ENCODE results near the gene VWA5B1. TPM values are rescaled to one million over a fixed set of nuclear protein-coding genes. Genes with fewer than 3 reads are reported as not detected.

VWA5B1 gene
- total RNA-seq, 2 donors from 2014 or later, result 0.22 TPM; not detected in 1

- H3K27me3 Mint-ChIP-seq (ENCODE audit: low read depth), result peaks cover 68% of the 10 kb centered on the region
- DNase-seq (no peak), ATAC-seq (replicated peaks in 1 of 2) (no peak)
- no peaks in the 10 kb centered on the region for H3K36me3 Mint-ChIP-seq (ENCODE audit: insufficient read depth in 2 of 2)
- H3K27ac Mint-ChIP-seq, result no peak overlapping the region
- H3K9me3 Mint-ChIP-seq, result peaks cover 0 to 3% of the 10 kb centered on the region in 2 donors
- peaks cover 12% of the 10 kb centered on the region for H3K4me1 Mint-ChIP-seq (ENCODE audit: low read depth)
- no peak overlapping the region for H3K4me3 Mint-ChIP-seq
These were observed 92.0 kb downstream of the VWA5B1 start for GRCh38 chr1:20382711-20383110.

- peaks cover 12% of the 10 kb centered on the region for H3K4me1 Mint-ChIP-seq (ENCODE audit: low read depth)
- no peak overlapping the region for H3K27ac Mint-ChIP-seq
- H3K4me3 Mint-ChIP-seq, result no peak overlapping the region
- H3K36me3 Mint-ChIP-seq (ENCODE audit: insufficient read depth in 2 of 2), result no peaks in the 10 kb centered on the region
- ATAC-seq (replicated peaks in 1 of 2), result no peak
- DNase-seq, result no peak
- H3K27me3 Mint-ChIP-seq (ENCODE audit: low read depth), result peaks cover 73% of the 10 kb centered on the region
- H3K9me3 Mint-ChIP-seq, result peaks cover 0 to 3% of the 10 kb centered on the region in 2 donors
These were observed 93.0 kb downstream of the VWA5B1 start for GRCh38 chr1:20383631-20384030.

GRCh38 chr1:20385630-20386029 is 95.0 kb downstream of the VWA5B1 start:
- Mint-ChIP-seq H3K9me3 (peaks cover 0 to 3% of the 10 kb centered on the region in 2 donors), H3K4me1 (ENCODE audit: low read depth) (peaks cover 4% of the 10 kb centered on the region), H3K27me3 (ENCODE audit: low read depth) (peaks cover 65% of the 10 kb centered on the region), H3K4me3 (no peak overlapping the region), H3K27ac (no peak overlapping the region), H3K36me3 (ENCODE audit: insufficient read depth in 2 of 2) (no peaks in the 10 kb centered on the region)
- no peak for DNase-seq
- peak in 1 of 2 donors; percentile 25 for ATAC-seq (replicated peaks in 1 of 2)

- DNase-seq (no peak), ATAC-seq (replicated peaks in 1 of 2) (no peak)
- Mint-ChIP-seq H3K9me3 (peaks cover 0 to 3% of the 10 kb centered on the region in 2 donors), H3K36me3 (ENCODE audit: insufficient read depth in 2 of 2) (no peaks in the 10 kb centered on the region), H3K27me3 (ENCODE audit: low read depth) (peaks cover 65% of the 10 kb centered on the region), H3K27ac (no peak overlapping the region), H3K4me1 (ENCODE audit: low read depth) (no peaks in the 10 kb centered on the region), H3K4me3 (no peak overlapping the region)
These were observed 95.8 kb downstream of the VWA5B1 start for GRCh38 chr1:20386323-20387081.

GRCh38 chr1:20389571-20389970 is 98.9 kb downstream of the VWA5B1 start:
- Mint-ChIP-seq H3K4me1 (ENCODE audit: low read depth) (no peaks in the 10 kb centered on the region), H3K9me3 (peaks cover 1 to 6% of the 10 kb centered on the region in 2 donors), H3K27ac (no peak overlapping the region), H3K4me3 (no peak overlapping the region), H3K36me3 (ENCODE audit: insufficient read depth in 2 of 2) (peaks cover 0 to 3% of the 10 kb centered on the region in 2 donors), H3K27me3 (ENCODE audit: low read depth) (peaks cover 79% of the 10 kb centered on the region)
- ATAC-seq (replicated peaks in 1 of 2), result no peak
- DNase-seq, result no peak

- DNase-seq, result no peak
- H3K4me1 Mint-ChIP-seq (ENCODE audit: low read depth), result no peaks in the 10 kb centered on the region
These were observed 100.1 kb downstream of the VWA5B1 start for GRCh38 chr1:20390589-20391331.

GRCh38 chr1:20395255-20395654 is 104.6 kb downstream of the VWA5B1 start:
- H3K9me3 Mint-ChIP-seq, result peaks cover 1 to 11% of the 10 kb centered on the region in 2 donors
- no peak overlapping the region for H3K27ac Mint-ChIP-seq
- ATAC-seq (replicated peaks in 1 of 2), result no peak
- H3K27me3 Mint-ChIP-seq (ENCODE audit: low read depth), result peaks cover 52% of the 10 kb centered on the region
- H3K36me3 Mint-ChIP-seq (ENCODE audit: insufficient read depth in 2 of 2), result peaks cover 0 to 4% of the 10 kb centered on the region in 2 donors
- no peaks in the 10 kb centered on the region for H3K4me1 Mint-ChIP-seq (ENCODE audit: low read depth)
- no peak overlapping the region for H3K4me3 Mint-ChIP-seq
- DNase-seq, result no peak

More at GRCh38 chr1:20390589-20391331, 100.1 kb downstream of the VWA5B1 start:
- peaks cover 69% of the 10 kb centered on the region for H3K27me3 Mint-ChIP-seq (ENCODE audit: low read depth)
- H3K27ac Mint-ChIP-seq, result no peak overlapping the region
- no peak for ATAC-seq (replicated peaks in 1 of 2)
- H3K9me3 Mint-ChIP-seq, result peaks cover 1 to 8% of the 10 kb centered on the region in 2 donors
- H3K36me3 Mint-ChIP-seq (ENCODE audit: insufficient read depth in 2 of 2), result peaks cover 0 to 4% of the 10 kb centered on the region in 2 donors
- H3K4me3 Mint-ChIP-seq, result no peak overlapping the region

- H3K36me3 Mint-ChIP-seq (ENCODE audit: insufficient read depth in 2 of 2), result peaks cover 0 to 4% of the 10 kb centered on the region in 2 donors
- H3K27me3 Mint-ChIP-seq (ENCODE audit: low read depth), result peaks cover 44% of the 10 kb centered on the region
- H3K9me3 Mint-ChIP-seq, result peaks cover 1 to 11% of the 10 kb centered on the region in 2 donors
- H3K4me1 Mint-ChIP-seq (ENCODE audit: low read depth), result no peaks in the 10 kb centered on the region
- H3K4me3 Mint-ChIP-seq, result no peak overlapping the region
- DNase-seq, result no peak
- ATAC-seq (replicated peaks in 1 of 2), result no peak
- no peak overlapping the region for H3K27ac Mint-ChIP-seq
These were observed 108.1 kb downstream of the VWA5B1 start for GRCh38 chr1:20398744-20399143.

GRCh38 chr1:20399196-20399595 is 108.5 kb downstream of the VWA5B1 start:
- ATAC-seq (replicated peaks in 1 of 2) (no peak), DNase-seq (no peak)
- H3K4me1 Mint-ChIP-seq (ENCODE audit: low read depth), result no peaks in the 10 kb centered on the region

GRCh38 chr1:20399606-20400180 is 109.0 kb downstream of the VWA5B1 start:
- H3K4me3 Mint-ChIP-seq, result no peak overlapping the region
- peaks cover 0 to 4% of the 10 kb centered on the region in 2 donors for H3K9me3 Mint-ChIP-seq
- peaks cover 44% of the 10 kb centered on the region for H3K27me3 Mint-ChIP-seq (ENCODE audit: low read depth)
- H3K36me3 Mint-ChIP-seq (ENCODE audit: insufficient read depth in 2 of 2), result peaks cover 0 to 1% of the 10 kb centered on the region in 2 donors
- no peak overlapping the region for H3K27ac Mint-ChIP-seq
- H3K4me1 Mint-ChIP-seq (ENCODE audit: low read depth), result no peaks in the 10 kb centered on the region
- DNase-seq, result no peak
- no peak for ATAC-seq (replicated peaks in 1 of 2)

More at GRCh38 chr1:20399196-20399595, 108.5 kb downstream of the VWA5B1 start:
- no peak overlapping the region for H3K4me3 Mint-ChIP-seq
- H3K27ac Mint-ChIP-seq, result no peak overlapping the region
- peaks cover 41% of the 10 kb centered on the region for H3K27me3 Mint-ChIP-seq (ENCODE audit: low read depth)
- H3K9me3 Mint-ChIP-seq, result peaks cover 1 to 7% of the 10 kb centered on the region in 2 donors
- peaks cover 0 to 4% of the 10 kb centered on the region in 2 donors for H3K36me3 Mint-ChIP-seq (ENCODE audit: insufficient read depth in 2 of 2)

GRCh38 chr1:20400341-20401177 is 109.9 kb downstream of the VWA5B1 start:
- Mint-ChIP-seq H3K4me1 (ENCODE audit: low read depth) (no peaks in the 10 kb centered on the region), H3K4me3 (no peak overlapping the region), H3K27me3 (ENCODE audit: low read depth) (peaks cover 53% of the 10 kb centered on the region), H3K9me3 (peaks cover 0 to 2% of the 10 kb centered on the region in 2 donors), H3K27ac (no peak overlapping the region), H3K36me3 (ENCODE audit: insufficient read depth in 2 of 2) (no peaks in the 10 kb centered on the region)
- ATAC-seq (replicated peaks in 1 of 2) (peak in 1 of 2 donors; percentile 21), DNase-seq (no peak)

- H3K9me3 Mint-ChIP-seq, result no peaks in the 10 kb centered on the region
- no peak for ATAC-seq (replicated peaks in 1 of 2)
- H3K4me1 Mint-ChIP-seq (ENCODE audit: low read depth), result no peaks in the 10 kb centered on the region
- H3K27ac Mint-ChIP-seq, result no peak overlapping the region
- no peak for DNase-seq
- H3K4me3 Mint-ChIP-seq, result no peak overlapping the region
- H3K36me3 Mint-ChIP-seq (ENCODE audit: insufficient read depth in 2 of 2), result no peaks in the 10 kb centered on the region
- H3K27me3 Mint-ChIP-seq (ENCODE audit: low read depth), result peaks cover 62% of the 10 kb centered on the region
These were observed 110.8 kb downstream of the VWA5B1 start for GRCh38 chr1:20401405-20402010.

All from activated T-cell treated with anti-CD3 and anti-CD28 coated beads, Interleukin-2, amount 50 U/mL, for 72 hours (primary cell).